IPS-15b (cell line): Measurements from ENCODE around the gene SLC4A11.

Source experiments
- H3K27me3 ChIP-seq: one replicate; pipeline ENCODE4 v1.6.1; 2013; ENCODE audit warnings: low read length; ENCODE audit not compliant: control insufficient read depth, insufficient read depth
- H3K36me3 ChIP-seq: one replicate; pipeline ENCODE4 v1.6.1; 2013; ENCODE audit warnings: low read length; ENCODE audit not compliant: control insufficient read depth, insufficient read depth
- H3K4me1 ChIP-seq: one replicate; pipeline ENCODE4 v1.6.1; 2013; ENCODE audit warnings: mild to moderate bottlenecking, low read length; ENCODE audit not compliant: control insufficient read depth, insufficient read depth
- H3K4me3 ChIP-seq: one replicate; pipeline ENCODE4 v1.5.1; 2013; ENCODE audit warnings: low read depth, low read length
- H3K9ac ChIP-seq: one replicate; pipeline ENCODE4 v1.6.1; 2013; ENCODE audit warnings: low read depth, mild to moderate bottlenecking, low read length
- H3K9me3 ChIP-seq: one replicate; pipeline ENCODE4 v1.6.1; 2013; ENCODE audit warnings: mild to moderate bottlenecking, low read length; ENCODE audit not compliant: control insufficient read depth, insufficient read depth

SLC4A11 gene

GRCh38 chr20:3233131-3233990, 5.6 kb downstream of the SLC4A11 start:
- no peaks in the 10 kb centered on the region for H3K9me3 ChIP-seq
- H3K9ac ChIP-seq: no peak overlapping the region
- no peak overlapping the region for H3K4me3 ChIP-seq
- H3K4me1 ChIP-seq: no peaks in the 10 kb centered on the region
- H3K27me3 ChIP-seq: peaks cover 15% of the 10 kb centered on the region
- H3K36me3 ChIP-seq: peaks cover 27% of the 10 kb centered on the region

GRCh38 chr20:3231889-3232588, 7.0 kb downstream of the SLC4A11 start:
- H3K9me3 ChIP-seq: no peaks in the 10 kb centered on the region
- no peak overlapping the region for H3K9ac ChIP-seq
- H3K4me3 ChIP-seq: no peak overlapping the region
- peaks cover 29% of the 10 kb centered on the region for H3K36me3 ChIP-seq
- H3K4me1 ChIP-seq: no peaks in the 10 kb centered on the region
- peaks cover 4% of the 10 kb centered on the region for H3K27me3 ChIP-seq

GRCh38 chr20:3231116-3231515, 7.9 kb downstream of the SLC4A11 start:
- Histone ChIP-seq H3K36me3 (peaks cover 29% of the 10 kb centered on the region), H3K9ac (no peak overlapping the region), H3K4me1 (no peaks in the 10 kb centered on the region), H3K9me3 (no peaks in the 10 kb centered on the region), H3K27me3 (no peaks in the 10 kb centered on the region), H3K4me3 (no peak overlapping the region)

- Histone ChIP-seq H3K9ac (no peak overlapping the region), H3K4me3 (no peak overlapping the region), H3K9me3 (no peaks in the 10 kb centered on the region), H3K27me3 (no peaks in the 10 kb centered on the region), H3K4me1 (no peaks in the 10 kb centered on the region), H3K36me3 (peaks cover 26% of the 10 kb centered on the region)
Observed at GRCh38 chr20:3229798-3230197, 9.2 kb downstream of the SLC4A11 start.

GRCh38 chr20:3229158-3229557, 9.8 kb downstream of the SLC4A11 start:
- Histone ChIP-seq H3K9ac (no peak overlapping the region), H3K9me3 (no peaks in the 10 kb centered on the region), H3K4me1 (no peaks in the 10 kb centered on the region), H3K27me3 (no peaks in the 10 kb centered on the region), H3K4me3 (no peak overlapping the region), H3K36me3 (peaks cover 26% of the 10 kb centered on the region)

- H3K36me3 ChIP-seq: peaks cover 26% of the 10 kb centered on the region
- no peaks in the 10 kb centered on the region for H3K27me3 ChIP-seq
- H3K4me3 ChIP-seq: no peak overlapping the region
- H3K4me1 ChIP-seq: no peaks in the 10 kb centered on the region
- H3K9ac ChIP-seq: no peak overlapping the region
- no peaks in the 10 kb centered on the region for H3K9me3 ChIP-seq
Observed at GRCh38 chr20:3228750-3229032, 10.3 kb downstream of the SLC4A11 start.

- no peak overlapping the region for H3K9ac ChIP-seq
- H3K4me1 ChIP-seq: no peaks in the 10 kb centered on the region
- no peaks in the 10 kb centered on the region for H3K27me3 ChIP-seq
- H3K36me3 ChIP-seq: peaks cover 26% of the 10 kb centered on the region
- H3K9me3 ChIP-seq: no peaks in the 10 kb centered on the region
- H3K4me3 ChIP-seq: no peak overlapping the region
Observed at GRCh38 chr20:3227936-3228749, 10.8 kb downstream of the SLC4A11 start.

- Histone ChIP-seq H3K9ac (no peak overlapping the region), H3K4me1 (peaks cover 2% of the 10 kb centered on the region), H3K9me3 (no peaks in the 10 kb centered on the region), H3K36me3 (peaks cover 26% of the 10 kb centered on the region), H3K27me3 (no peaks in the 10 kb centered on the region), H3K4me3 (no peak overlapping the region)
Observed at GRCh38 chr20:3227506-3227905, 11.5 kb downstream of the SLC4A11 start.

- Histone ChIP-seq H3K4me1 (peaks cover 2% of the 10 kb centered on the region), H3K4me3 (no peak overlapping the region), H3K9me3 (no peaks in the 10 kb centered on the region), H3K27me3 (no peaks in the 10 kb centered on the region), H3K9ac (no peak overlapping the region), H3K36me3 (peaks cover 24% of the 10 kb centered on the region)
Observed at GRCh38 chr20:3226864-3227263, 12.1 kb downstream of the SLC4A11 start.

GRCh38 chr20:3226093-3226492, 12.9 kb downstream of the SLC4A11 start:
- no peaks in the 10 kb centered on the region for H3K9me3 ChIP-seq
- peaks cover 2% of the 10 kb centered on the region for H3K4me1 ChIP-seq
- H3K9ac ChIP-seq: no peak overlapping the region
- H3K4me3 ChIP-seq: no peak overlapping the region
- peaks cover 31% of the 10 kb centered on the region for H3K36me3 ChIP-seq
- H3K27me3 ChIP-seq: no peaks in the 10 kb centered on the region

- H3K9ac ChIP-seq: no peak overlapping the region
- no peaks in the 10 kb centered on the region for H3K9me3 ChIP-seq
- H3K4me3 ChIP-seq: no peak overlapping the region
- no peaks in the 10 kb centered on the region for H3K27me3 ChIP-seq
- H3K4me1 ChIP-seq: peaks cover 2% of the 10 kb centered on the region
- peaks cover 25% of the 10 kb centered on the region for H3K36me3 ChIP-seq
Observed at GRCh38 chr20:3224681-3225421, 14.1 kb downstream of the SLC4A11 start.
